BE2C (cell line): ENCODE measurements around the gene EMP3.
"Not testable (repeated sequence)": the region's sequence is repeated elsewhere in the genome, so short reads cannot be mapped to it uniquely, and the experiment has no call there.

Experiments
- DNase-seq: peaks from one replicate; pipeline ENCODE4 v3.0.0-alpha.2; 2020
- H3K27me3 ChIP-seq: fragments of 250-450 bp; sonication (Bioruptor Pico); 2 replicates; pipeline ENCODE4 v1.5.1; 2020; ENCODE audit warnings: mild to moderate bottlenecking
- H3K36me3 ChIP-seq: fragments of 250-450 bp; sonication (Bioruptor Pico); 2 replicates; pipeline ENCODE4 v1.5.1; 2020; ENCODE audit warnings: mild to moderate bottlenecking
- H3K4me1 ChIP-seq: fragments of 250-450 bp; sonication (Bioruptor Pico); 2 replicates; pipeline ENCODE4 v1.5.1; 2020
- H3K4me3 ChIP-seq: 2 replicates; pipeline ENCODE4 v1.5.1; 2011; ENCODE audit warnings: low read depth, low read length
- H3K9me3 ChIP-seq: fragments of 250-450 bp; sonication (Bioruptor Pico); 2 replicates; pipeline ENCODE4 v1.5.1; 2020
- CTCF ChIP-seq: IDR thresholded peaks from 2 replicates; pipeline ENCODE4 v1.5.1; 2012; ENCODE audit warnings: mild to moderate bottlenecking, low read depth, low read length

EMP3 gene

GRCh38 chr19:48308631-48309586 is 16.4 kb upstream of the EMP3 start:
- Histone ChIP-seq H3K4me1 (peaks cover 16% of the 10 kb centered on the region), H3K27me3 (no peaks in the 10 kb centered on the region), H3K9me3 (no peaks in the 10 kb centered on the region), H3K4me3 (no peak overlapping the region), H3K36me3 (no peaks in the 10 kb centered on the region)
- peak; percentile 45 for TF ChIP-seq CTCF
- DNase-seq: peak; percentile 60

- H3K4me3 ChIP-seq, H3K9me3 ChIP-seq, H3K36me3 ChIP-seq, H3K27me3 ChIP-seq, DNase-seq: not testable (repeated sequence)
- peaks cover 16% of the 10 kb centered on the region for H3K4me1 ChIP-seq
These were observed 15.6 kb upstream of the EMP3 start for GRCh38 chr19:48309731-48310130.

- Histone ChIP-seq H3K9me3 (no peaks in the 10 kb centered on the region), H3K27me3 (no peaks in the 10 kb centered on the region), H3K4me3 (no peak overlapping the region), H3K4me1 (peaks cover 16% of the 10 kb centered on the region), H3K36me3 (no peaks in the 10 kb centered on the region)
- no peak for DNase-seq
- TF ChIP-seq CTCF: no peak
These were observed 15.1 kb upstream of the EMP3 start for GRCh38 chr19:48310227-48310626.

- Histone ChIP-seq H3K36me3 (no peaks in the 10 kb centered on the region), H3K27me3 (no peaks in the 10 kb centered on the region), H3K4me1 (peaks cover 16% of the 10 kb centered on the region), H3K9me3 (no peaks in the 10 kb centered on the region), H3K4me3 (no peak overlapping the region)
- no peak for TF ChIP-seq CTCF
- DNase-seq: no peak
These were observed 14.0 kb upstream of the EMP3 start for GRCh38 chr19:48311384-48311783.

GRCh38 chr19:48315712-48316111 is 9.6 kb upstream of the EMP3 start:
- Histone ChIP-seq H3K27me3 (no peaks in the 10 kb centered on the region), H3K9me3 (no peaks in the 10 kb centered on the region), H3K4me1 (peaks cover 6% of the 10 kb centered on the region), H3K4me3 (no peak overlapping the region), H3K36me3 (no peaks in the 10 kb centered on the region)
- no peak for DNase-seq
- no peak for TF ChIP-seq CTCF

GRCh38 chr19:48317708-48317960 is 7.7 kb upstream of the EMP3 start:
- DNase-seq, H3K4me3 ChIP-seq, H3K9me3 ChIP-seq, H3K36me3 ChIP-seq, H3K27me3 ChIP-seq: not testable (repeated sequence)
- H3K4me1 ChIP-seq: peaks cover 16% of the 10 kb centered on the region

GRCh38 chr19:48318286-48318987 is 6.9 kb upstream of the EMP3 start:
- TF ChIP-seq CTCF: no peak

More at GRCh38 chr19:48318286-48318987, 6.9 kb upstream of the EMP3 start:
- Histone ChIP-seq H3K4me1 (peaks cover 18% of the 10 kb centered on the region), H3K36me3 (no peaks in the 10 kb centered on the region), H3K27me3 (no peaks in the 10 kb centered on the region), H3K9me3 (no peaks in the 10 kb centered on the region), H3K4me3 (no peak overlapping the region)
- no peak for DNase-seq
